HG02938 (cell line): ENCODE results near the gene CPNE9.

Experiments used
- ATAC-seq: cut with Tn5 transposase; IDR thresholded peaks from one replicate; pipeline ENCODE4 v1.9.1; 2021; ENCODE audit warnings: mild to moderate bottlenecking, moderate library complexity; ENCODE audit not compliant: unreplicated experiment

CPNE9 gene, protein sequence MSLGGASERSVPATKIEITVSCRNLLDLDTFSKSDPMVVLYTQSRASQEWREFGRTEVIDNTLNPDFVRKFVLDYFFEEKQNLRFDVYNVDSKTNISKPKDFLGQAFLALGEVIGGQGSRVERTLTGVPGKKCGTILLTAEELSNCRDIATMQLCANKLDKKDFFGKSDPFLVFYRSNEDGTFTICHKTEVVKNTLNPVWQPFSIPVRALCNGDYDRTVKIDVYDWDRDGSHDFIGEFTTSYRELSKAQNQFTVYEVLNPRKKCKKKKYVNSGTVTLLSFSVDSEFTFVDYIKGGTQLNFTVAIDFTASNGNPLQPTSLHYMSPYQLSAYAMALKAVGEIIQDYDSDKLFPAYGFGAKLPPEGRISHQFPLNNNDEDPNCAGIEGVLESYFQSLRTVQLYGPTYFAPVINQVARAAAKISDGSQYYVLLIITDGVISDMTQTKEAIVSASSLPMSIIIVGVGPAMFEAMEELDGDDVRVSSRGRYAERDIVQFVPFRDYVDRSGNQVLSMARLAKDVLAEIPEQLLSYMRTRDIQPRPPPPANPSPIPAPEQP

DNA sequence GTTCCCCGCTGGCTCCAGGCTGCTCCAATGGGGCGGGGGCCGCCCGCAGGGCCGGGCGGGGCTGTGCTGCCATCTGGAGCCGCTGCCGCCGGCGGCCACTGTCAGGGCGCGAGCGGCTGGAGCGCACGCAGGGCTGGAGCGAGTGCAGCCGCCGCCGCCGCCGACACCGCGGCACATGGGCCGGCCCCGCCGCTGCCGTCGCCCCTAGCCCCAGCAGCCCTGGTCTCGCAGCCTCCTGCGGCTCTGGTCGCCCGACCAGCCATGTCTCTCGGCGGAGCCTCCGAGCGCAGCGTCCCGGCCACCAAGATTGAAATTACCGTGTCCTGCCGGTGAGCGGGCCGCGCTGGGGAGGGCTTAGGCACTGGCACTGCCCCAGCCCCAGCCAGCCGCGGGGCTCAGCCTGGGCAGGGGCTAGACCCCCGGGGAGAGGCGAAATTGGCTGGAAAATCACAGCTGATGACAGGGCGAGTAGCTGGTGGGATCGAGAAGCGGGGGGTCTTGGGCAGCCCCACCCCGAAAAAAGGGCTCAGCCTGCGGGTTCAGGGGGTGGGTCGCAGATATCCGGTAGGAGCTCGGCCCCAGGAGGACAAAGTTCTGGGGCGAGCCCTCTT, at the start of gene CPNE9:
Gene CPNE9, plus strand, starts transcription at position 98 of the 611 bp plus-strand sequence. Its CDS starts 164 bp downstream, at position 262.
- ATAC-seq = no peak

DNA sequence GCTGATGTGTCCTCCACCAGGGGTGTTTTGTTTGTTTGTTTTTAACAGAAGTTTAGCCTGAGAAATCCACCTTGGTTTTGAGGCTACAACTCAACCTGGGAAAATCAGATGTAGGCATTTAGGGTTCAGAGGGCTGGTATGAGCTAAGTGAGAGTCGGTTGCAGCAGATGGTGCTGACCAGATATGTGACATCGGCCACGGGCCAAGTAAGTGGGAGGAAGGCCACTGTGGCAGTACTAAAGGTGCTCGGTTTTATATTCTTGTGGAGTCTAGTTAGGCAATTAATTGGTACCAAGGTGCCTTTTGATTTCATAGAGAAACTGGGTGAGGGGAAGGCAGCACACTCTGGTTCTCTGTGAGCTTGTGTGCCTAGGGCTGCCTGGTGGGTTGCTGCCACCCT, 43.8 kb upstream of the CPNE9 start:
- no peak for ATAC-seq

DNA sequence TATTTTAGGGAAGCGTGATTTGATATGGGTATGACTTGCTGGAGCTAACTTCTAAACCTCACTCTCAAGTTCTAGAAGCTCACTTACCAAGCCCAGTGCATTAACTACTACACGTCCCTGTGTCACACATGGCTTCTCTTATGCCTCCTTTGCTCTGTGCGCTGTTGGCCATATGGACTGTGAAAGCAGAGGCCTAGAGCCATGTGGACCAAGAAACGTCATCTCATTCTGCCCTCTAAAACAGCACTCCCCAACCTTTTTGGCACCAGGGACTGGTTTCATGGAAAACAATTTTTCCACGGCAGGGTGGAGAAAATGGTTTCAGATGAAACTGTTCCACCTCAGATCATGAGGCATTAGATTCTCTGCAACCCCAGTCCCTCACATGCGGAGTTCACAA, 42.7 kb upstream of the CPNE9 start:
- ATAC-seq = no peak

DNA sequence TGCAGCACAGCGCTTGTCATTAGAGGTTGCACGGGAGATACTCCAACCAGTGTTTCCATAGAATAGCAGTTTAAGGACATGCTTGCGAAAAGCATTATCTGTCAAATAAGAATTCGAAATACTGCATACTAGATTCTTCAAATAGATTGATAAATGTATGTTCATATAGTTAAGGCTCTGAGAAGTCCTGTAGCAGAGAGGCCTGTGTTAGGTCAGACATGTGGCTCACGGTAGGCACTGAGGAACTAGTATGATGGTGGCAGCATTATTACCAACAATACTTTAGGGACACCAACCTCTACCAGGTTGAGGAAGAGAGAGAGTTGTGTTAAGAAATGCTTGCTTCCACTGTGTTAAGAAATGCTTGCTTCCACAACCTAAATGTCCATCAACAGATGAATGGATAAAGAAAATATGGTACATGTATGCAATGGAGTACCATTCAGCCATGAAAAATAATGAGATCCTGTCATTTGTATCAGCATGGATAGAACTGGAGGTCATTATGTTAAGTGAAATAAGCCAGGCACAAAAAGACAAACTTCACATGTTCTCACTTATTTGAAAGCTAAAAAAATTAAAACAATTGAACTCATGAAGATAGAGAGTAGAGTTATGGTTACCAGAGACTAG, 39.4 kb upstream of the CPNE9 start:
- no peak for ATAC-seq

DNA sequence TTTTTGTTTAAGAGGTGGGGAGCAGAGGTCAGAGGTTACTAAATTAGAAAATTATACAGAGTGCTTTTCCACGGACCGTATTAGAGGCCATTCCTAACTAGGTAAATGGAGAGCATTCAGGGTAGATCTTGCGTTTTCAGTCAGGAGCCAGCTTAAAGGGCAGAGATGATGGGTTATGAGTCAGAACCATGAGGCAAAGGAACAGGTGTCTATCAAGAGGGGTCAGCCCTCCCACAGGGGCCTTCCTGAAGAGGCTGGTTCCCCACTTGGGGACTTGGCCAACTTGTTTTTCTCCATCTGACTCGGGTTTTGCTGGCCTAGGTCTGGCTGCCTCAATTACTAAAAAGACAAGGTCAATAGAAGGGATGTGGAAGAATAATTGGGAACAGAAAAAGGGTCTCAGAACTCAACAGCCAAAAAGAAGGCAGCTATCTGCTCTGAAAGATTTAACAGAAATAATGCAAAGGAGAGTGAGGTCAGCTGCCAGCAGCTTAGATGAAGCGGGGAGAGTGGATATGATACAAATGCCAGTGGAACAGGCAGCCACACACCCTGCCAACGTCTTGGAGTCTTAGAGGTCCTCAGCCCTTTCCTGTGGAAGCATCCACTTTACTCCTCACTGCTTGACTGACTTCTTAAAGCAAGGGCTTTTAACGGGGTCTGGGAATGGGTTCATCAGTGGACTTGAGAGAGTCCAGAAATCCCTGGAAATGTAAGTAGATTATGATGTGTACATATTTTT, 36.8 kb upstream of the CPNE9 start:
- ATAC-seq = no peak

DNA sequence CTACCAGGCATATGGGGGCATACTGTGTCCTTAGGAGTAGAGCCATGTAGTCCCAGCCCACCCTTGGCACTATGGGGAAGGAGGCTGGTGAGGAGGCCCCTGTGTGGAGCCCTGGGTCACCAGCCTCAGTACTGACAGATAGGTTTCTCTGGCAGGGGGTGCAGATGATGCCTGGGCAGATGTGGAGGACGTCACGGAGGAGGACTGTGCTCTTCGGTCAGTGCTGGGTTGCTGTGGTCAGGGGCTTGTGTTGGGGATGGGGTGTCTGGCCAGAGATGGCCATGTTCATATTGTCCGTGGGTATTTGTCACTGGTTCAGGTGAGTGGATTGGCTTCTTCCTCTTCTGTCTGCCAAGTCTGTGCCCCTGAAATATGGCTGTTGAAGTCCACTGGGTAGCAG, 34.4 kb upstream of the CPNE9 start:
- ATAC-seq = no peak

DNA sequence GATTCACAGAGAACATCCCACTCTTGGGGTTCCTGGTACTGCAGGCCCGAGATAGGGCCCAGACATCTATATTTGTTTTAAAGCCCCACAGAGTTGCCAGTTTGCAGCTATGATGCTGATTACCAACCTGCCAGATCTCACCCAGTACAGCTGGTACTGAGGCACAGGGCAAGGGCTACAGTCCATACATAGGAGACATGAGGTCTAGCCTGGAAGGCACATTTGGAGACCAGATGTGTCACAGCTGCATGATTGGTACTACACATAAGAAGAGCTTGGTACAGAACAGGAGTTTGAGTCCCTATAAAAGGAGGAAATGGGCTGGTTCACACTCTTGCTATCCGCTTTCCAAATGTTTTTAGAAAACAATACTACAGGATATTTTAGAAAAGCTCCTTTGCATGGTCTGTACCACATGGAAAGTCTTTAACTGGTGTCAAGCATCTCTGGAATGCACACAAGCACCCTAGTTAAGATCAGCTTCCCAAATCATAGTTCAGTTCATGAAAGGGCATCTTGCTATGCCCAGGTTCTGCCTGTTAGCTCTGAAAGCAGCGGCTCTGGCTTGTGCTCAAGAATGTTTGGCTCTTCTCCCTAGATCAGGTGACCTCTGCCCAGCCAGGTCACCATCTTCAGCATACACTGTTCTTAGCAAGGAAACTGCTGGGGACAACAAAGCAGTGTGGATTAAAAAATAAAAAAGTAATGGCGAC, 33.8 kb upstream of the CPNE9 start:
- no peak for ATAC-seq

DNA sequence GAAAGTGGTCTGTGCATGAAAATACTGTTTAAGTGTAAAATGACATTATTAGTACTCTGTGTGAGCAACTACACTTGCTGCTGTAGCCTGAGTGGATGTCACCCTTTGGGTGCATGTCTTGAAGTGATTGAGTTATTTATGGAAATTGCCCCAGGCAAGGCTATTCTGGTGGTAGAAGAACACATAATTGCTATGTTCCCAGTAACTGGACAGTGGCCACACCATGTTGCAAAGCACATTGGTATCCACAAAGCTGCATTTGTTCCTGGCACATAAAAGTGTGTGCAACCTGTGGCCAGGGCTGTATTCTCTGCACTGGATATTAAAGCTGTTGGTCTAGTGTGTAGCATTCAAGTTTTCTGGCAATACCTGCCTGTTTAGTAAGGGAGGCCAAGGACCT, 30.6 kb upstream of the CPNE9 start:
- no peak for ATAC-seq

DNA sequence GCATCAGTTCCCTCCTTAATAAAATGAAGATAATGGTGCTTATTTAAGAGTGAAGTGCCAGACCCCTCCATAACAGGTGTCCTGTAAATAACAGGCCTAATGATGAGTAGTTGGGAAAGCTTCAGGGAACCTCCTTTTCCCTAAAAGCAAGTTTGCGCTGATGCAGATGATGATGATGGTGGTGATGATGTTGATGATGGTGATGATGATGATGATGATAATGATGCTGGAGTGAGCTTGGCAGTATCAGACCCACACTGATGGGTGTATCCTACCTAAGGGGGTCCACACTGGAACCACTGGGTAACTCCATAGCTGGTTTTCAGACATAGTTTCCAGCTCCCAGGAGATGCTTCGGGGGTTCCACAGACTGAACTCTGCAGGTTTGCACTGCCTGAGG, 29.9 kb upstream of the CPNE9 start:
- ATAC-seq = no peak

DNA sequence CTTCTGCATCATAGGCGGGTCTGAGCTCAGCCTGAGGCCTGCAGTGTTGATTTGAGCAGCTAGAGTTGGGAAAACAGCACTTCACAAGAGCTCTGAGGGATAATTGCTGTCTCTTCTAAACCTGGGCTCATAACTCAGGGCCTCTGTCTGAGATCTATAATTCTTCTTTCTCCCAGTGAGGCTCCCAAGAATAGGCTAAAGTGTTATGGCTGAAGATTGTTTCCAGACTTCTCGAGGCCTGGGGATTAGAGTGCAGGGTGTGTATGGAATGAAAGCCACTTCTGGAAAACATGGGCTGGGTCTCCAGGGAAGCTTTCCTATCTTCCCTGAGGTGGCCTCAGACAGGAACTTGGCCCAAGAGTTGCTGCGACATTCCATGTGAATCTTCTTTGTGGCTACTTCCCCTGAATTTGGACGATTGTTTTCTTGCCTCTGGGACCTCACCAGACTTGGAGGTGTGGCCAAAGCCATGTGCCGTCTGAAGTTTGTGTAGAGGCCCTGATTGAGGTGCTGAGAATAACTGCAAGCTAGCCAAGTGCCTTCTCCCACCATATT, 27.8 kb upstream of the CPNE9 start:
- no peak for ATAC-seq

DNA sequence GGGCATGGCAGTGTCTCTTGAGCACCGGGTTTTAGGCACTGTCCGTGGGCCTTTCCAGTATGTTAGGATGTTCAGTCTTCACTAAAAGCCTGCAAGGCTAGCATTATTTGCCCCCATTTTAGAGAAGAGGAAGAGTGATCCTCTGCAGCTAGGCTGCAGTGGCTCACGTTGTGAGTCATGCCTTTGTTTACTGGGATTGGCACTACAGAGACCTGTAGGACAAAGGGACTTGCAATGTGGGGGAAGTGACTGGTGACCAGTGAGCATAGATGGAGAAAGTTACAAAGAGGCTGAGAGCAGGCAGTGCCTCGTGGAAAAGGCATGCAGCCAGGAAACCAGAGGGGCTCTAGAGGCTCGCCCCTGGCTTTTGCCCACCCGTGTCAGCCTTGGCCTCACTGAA, 26.8 kb upstream of the CPNE9 start:
- ATAC-seq = no peak

DNA sequence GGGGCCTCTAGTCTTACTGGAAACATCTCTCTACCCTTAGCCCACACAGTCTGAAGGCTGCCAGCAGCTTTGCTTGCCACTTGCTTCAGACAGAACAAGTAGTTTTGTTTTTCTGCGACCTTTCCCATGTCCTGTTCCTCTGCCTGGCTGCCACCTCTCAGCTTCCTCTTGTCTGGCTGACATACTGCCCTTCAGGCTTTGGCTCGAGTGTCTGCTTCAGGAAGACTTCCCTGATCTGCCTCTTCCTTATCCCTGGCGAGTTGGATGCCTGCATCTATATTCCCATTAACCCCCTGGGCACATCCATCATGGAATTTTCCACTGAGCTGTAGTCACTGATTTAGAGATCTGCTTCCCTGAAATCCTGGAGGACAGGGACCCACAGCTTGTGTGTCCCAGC, 25.1 kb upstream of the CPNE9 start:
- no peak for ATAC-seq

DNA sequence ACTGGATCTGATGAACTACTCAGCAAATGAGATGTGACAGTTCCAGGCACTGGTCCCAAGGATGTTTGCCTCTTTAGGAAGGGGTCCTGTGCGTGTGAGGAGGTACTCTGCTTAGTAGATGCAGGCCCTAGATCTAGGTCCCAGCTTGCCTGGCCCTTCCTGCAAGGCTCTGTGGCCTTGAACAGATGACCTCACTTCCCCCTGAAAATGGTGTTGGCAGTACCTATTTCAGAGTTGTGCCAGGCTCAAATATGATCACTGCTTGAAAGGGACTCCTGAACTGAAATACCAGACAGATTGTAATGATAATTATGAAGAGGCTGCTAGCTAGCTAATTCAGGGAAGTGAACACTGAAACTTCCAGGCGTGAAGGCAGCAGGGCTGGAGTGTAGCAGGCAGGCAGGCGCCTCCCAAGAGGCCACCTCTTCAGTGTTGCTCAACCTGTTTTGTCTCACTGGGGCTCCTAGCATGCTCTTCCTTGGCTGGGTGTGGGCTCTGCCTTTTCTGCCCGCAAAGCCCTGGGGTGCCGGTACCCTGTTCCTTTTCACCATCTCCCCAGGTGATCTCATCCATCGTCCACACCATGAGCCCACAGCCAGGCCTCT, 24.1 kb upstream of the CPNE9 start:
- ATAC-seq = no peak

DNA sequence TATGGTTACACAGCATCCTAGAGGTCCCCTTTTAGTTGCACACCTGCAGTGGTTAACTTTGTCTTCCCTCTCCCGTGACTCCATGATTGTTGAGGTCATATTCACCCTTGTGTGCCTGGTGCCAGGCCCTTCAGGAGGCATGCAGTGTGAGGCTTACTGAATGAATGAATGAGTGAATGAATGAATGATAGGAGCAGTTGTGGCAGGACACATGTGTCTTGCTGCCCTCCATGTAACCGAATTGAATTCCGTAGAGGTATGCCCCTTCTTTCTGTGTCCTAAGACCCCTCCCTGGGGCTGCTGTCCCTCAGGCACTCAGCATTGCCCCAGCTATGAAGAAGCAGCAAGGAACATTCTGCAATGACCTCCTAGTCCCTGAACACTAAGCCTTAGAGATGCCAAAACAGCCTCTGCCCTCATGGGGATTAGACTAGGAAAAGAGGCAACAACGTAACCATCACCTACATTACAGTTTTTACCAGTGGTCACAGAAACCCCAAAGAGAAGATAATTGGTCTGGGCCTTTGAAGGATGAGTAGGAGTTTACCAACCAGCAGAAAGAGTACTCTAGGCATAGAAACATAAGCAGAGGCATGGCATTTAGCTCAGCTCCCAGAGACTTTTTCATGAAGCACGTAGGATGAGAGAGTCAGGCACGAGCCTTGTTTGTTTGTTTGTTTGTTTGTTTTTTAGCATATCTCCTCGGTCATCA, 22.5 kb upstream of the CPNE9 start:
- ATAC-seq = no peak

DNA sequence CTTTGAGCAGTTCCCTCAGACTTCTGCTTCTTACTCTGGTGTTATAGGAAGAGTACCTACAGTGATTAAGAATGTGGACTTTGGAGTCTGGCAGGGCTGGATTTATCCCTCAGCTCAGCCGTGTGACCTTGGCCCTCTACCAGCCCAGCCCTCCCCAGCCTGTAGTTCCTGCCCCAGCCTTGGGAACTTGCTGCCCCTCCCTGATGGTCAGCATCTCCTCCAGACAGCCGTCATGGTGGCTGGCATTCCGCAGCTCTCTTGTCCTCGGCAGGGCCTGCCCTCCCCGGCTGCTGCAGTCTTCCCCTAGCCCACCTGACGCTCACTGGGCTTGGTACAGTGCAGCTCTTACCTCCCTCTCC, 21.9 kb upstream of the CPNE9 start:
- ATAC-seq = no peak

DNA sequence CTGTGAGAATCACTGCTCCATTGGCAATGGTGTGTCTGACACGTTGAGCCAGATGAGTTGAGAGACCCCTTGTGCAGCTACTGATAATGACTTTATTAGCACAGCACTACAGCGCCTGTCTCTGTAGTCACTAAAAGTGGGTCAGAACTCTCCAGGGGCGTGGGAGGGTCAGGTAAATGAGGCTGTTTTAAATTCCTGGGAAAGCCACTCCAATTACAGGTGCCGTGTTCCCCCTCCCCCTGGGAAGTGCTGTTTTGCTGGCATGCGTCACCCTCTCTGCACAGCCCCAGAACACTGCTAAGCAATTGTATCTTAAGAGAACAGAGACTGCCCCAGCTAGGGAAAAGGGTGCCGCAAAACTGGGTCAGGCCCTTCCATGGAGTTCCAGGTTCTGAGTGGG, 21.5 kb upstream of the CPNE9 start:
- ATAC-seq = no peak

DNA sequence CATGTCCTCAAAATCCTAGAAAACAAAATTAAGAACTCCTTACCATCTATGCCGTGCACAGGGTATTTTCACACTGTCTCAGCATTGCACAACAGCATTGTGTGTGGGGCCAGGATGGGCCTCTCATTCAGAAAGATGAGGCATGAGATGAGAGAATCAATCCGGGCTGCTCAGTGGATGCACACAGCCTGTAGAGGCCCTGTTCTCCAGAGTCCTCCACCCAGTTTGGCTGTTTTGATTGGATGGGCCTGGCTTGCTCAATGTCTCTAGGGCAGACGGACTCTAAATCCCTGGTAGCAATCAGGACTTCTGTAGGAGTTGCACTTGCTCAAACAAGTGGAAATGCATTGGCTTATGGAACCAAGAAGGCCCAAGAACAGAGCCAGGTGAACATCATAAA, 20.2 kb upstream of the CPNE9 start:
- ATAC-seq = no peak

DNA sequence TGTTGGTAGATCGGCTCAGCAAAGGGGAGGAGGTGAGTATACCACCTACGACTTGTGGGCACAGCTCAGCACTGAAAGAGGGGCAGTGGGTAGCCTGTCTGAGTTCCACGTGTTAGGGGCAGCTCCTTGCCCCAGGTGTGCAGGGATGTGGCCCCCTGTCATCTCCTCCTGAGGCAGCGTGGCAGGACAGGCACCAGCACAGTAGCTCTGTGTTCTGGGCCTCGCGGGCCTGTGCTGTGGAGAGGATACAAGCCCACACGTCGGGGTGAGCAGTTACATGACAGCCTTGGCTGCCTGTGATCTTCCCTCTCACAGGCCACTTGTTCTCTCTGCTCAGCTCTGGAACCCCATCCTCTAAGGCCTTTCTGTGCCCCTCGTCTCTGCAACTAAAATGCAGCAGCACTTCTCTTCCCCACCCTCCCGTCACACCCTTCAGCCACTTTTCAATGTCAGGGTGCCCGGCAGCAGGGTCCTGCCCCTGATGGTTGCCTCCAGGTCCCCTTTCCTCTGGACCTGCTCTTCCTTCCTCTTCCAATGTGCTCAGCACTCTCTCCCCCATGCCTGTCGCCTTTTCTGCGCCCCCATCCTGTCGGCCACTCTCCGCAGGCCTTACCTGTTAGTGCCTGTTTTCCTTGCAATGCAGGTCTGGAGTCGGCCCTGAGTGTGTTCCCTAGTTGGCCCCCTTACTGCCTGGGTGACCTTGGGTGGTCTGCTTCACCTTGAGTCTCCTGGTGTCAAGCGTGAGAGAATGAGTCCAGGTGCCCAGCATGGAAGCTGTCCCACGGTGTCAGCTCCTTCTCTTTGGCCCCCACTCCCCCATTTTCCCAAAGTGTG, 18.2 kb upstream of the CPNE9 start:
- no peak for ATAC-seq
